A549 (cell line): ENCODE results near the gene CCDC54.

ENCODE experiments used
- CHD2 ChIP-seq: fragments of 150-350 bp; IDR thresholded peaks from 2 replicates; pipeline ENCODE4 v1.6.1; 2014; ENCODE audit warnings: low read length; ENCODE audit not compliant: partially characterized antibody
- CTCF ChIP-seq: fragments of >200 bp; sonication (Bioruptor Twin); formaldehyde crosslinking; IDR thresholded peaks from 3 replicates; pipeline ENCODE4 v1.5.1; 2016
- MAX ChIP-seq: IDR thresholded peaks from 2 replicates; pipeline ENCODE4 v1.6.1; 2012
- MAZ ChIP-seq: fragments of 150-350 bp; IDR thresholded peaks from 2 replicates; pipeline ENCODE4 v1.6.1; 2014; ENCODE audit warnings: antibody characterized with exemption, low read depth, low read length, borderline replicate concordance
- MYC ChIP-seq: IDR thresholded peaks from 2 replicates; pipeline ENCODE4 v1.6.1; 2012; ENCODE audit warnings: mild to moderate bottlenecking, inconsistent platforms, low read length, improper control_type of control experiment, borderline replicate concordance
- POLR2A ChIP-seq: IDR thresholded peaks from 2 replicates; pipeline ENCODE4 v1.6.1; 2012; ENCODE audit warnings: mild to moderate bottlenecking, low read length
- RAD21 ChIP-seq, 2 experiments: fragments of >200 bp in 1 of 2; sonication (Bioruptor Twin) in 1 of 2; formaldehyde crosslinking in 1 of 2; IDR thresholded peaks in 1 of 2; conservative IDR thresholded peaks in 1 of 2; 2 replicates in 1 of 2; 3 replicates in 1 of 2; pipeline ENCODE4 v1.6.1; 2012 to 2018; ENCODE audit warnings: inconsistent platforms in 1 of 2
- REST ChIP-seq: fragments of 200-600 bp; sonication (generic); IDR thresholded peaks from 2 replicates; pipeline ENCODE4 v1.6.1; 2016; ENCODE audit warnings: antibody characterized with exemption, mild to moderate bottlenecking, moderate library complexity
- RFX5 ChIP-seq: fragments of 450-650 bp; IDR thresholded peaks from 2 replicates; pipeline ENCODE4 v1.7.1; 2014; ENCODE audit warnings: antibody characterized with exemption, mild to moderate bottlenecking, moderate library complexity
- USF2 ChIP-seq: fragments of 450-650 bp; IDR thresholded peaks from 2 replicates; pipeline ENCODE4 v1.6.1; 2014; ENCODE audit warnings: antibody characterized with exemption
- ZFP36 ChIP-seq: fragments of 450-650 bp; IDR thresholded peaks from 2 replicates; pipeline ENCODE4 v1.6.1; 2014; ENCODE audit warnings: borderline replicate concordance; ENCODE audit not compliant: partially characterized antibody

- TF ChIP-seq CTCF (no peak), USF2 (no peak), CHD2 (no peak), POLR2A (no peak), RFX5 (no peak), MYC (no peak), MAZ (no peak), RAD21 (conservative IDR thresholded peaks at IDR 0.05 in 1 of 2, IDR thresholded peaks at IDR 0.05 in 1 of 2) (no peak), ZFP36 (no peak), REST (no peak), MAX (no peak)
Observed at GRCh38 chr3:107387555-107387954, 10.3 kb downstream of the CCDC54 start.
